Endothelial cell of umbilical vein (primary cell): ENCODE results near the gene TEKT5. TPM values are rescaled to one million over a fixed set of nuclear protein-coding genes. Genes with fewer than 3 reads are reported as not detected.

ENCODE experiments used
- BruUV-seq: library from RNA; stranded (reverse); fragments of 400-500 nt; replicated peaks from 2 replicates; lab custom pipeline; 2021; lab: Mats Ljungman, UMichigan
- CTCF ChIA-PET: fragments of 300-600, 350-600 bp; sonication (Branson Sonifier 250); formaldehyde crosslinking; loops from one replicate; lab custom pipeline; 2021; ENCODE audit warnings: antibody characterized with exemption, inconsistent platforms; lab: Charles Lee
- POLR2A ChIA-PET: fragments of 300-600, 350-600 bp; sonication (Branson Sonifier 250); formaldehyde crosslinking; loops from one replicate; lab custom pipeline; 2021; ENCODE audit warnings: antibody characterized with exemption, inconsistent platforms; lab: Charles Lee
- DNase-seq: peaks from one replicate; pipeline ENCODE4 v3.0.0-alpha.2; 2011; ENCODE audit warnings: low read depth, low spot score
- FAIRE-seq: peaks from 2 replicates; lab custom pipeline; 2011; peaks lifted over from hg19 to GRCh38; lab: Jason Lieb, UNC
- H2AFZ ChIP-seq: 2 replicates; pipeline ENCODE4 v1.6.0; 2012; ENCODE audit warnings: low read depth, low read length, control low read depth, inconsistent platforms
- H3K27ac ChIP-seq: 2 replicates; pipeline ENCODE4 v1.5.1; 2011; ENCODE audit warnings: low read depth, mild to moderate bottlenecking, control low read depth, low read length, moderate library complexity; ENCODE audit not compliant: insufficient read depth
- H3K27me3 ChIP-seq, 2 experiments: 2 replicates each; pipeline versions ENCODE4 v1.6.0 to v1.6.1; 2011; ENCODE audit warnings: low read length in 2 of 2, mixed read lengths in 1 of 2; ENCODE audit not compliant: control insufficient read depth in 2 of 2, insufficient read depth in 2 of 2
- H3K36me3 ChIP-seq, 2 experiments: 2 replicates in 1 of 2; 3 replicates in 1 of 2; pipeline ENCODE4 v1.5.1; 2011; ENCODE audit warnings: low read length in 2 of 2, mild to moderate bottlenecking in 1 of 2, moderate library complexity in 1 of 2; ENCODE audit not compliant: control insufficient read depth in 2 of 2, insufficient read depth in 2 of 2; ENCODE audit errors: extremely low read depth in 1 of 2
- H3K4me1 ChIP-seq: 3 replicates; pipeline ENCODE4 v1.5.1; 2011; ENCODE audit warnings: mild to moderate bottlenecking, low read length; ENCODE audit not compliant: control insufficient read depth, insufficient read depth; ENCODE audit errors: extremely low read depth
- H3K4me2 ChIP-seq: 2 replicates; pipeline ENCODE4 v1.6.1; 2011; ENCODE audit warnings: low read length, control low read depth, mixed read lengths; ENCODE audit not compliant: insufficient read depth
- H3K4me3 ChIP-seq, 3 experiments: fragments of 200-600 bp in 1 of 3; sonication (generic), shearing (Covaris generic) in 1 of 3; replicated peaks in 1 of 3; 2 replicates each; pipeline ENCODE4 v1.5.1; 2011 to 2016; ENCODE audit warnings: control low read depth in 3 of 3, low read length in 3 of 3, mild to moderate bottlenecking in 2 of 3, inconsistent platforms in 1 of 3, low read depth in 1 of 3, moderate library complexity in 1 of 3; ENCODE audit not compliant: insufficient read depth in 1 of 3
- H3K79me2 ChIP-seq: 2 replicates; pipeline ENCODE4 v1.6.0; 2012; ENCODE audit warnings: low read length, inconsistent platforms; ENCODE audit not compliant: control insufficient read depth, insufficient read depth
- H3K9ac ChIP-seq: replicated peaks from 2 replicates; pipeline ENCODE3; 2011; ENCODE audit warnings: low read length, control low read depth; ENCODE audit not compliant: insufficient read depth; ENCODE audit errors: extremely low read depth
- H3K9me1 ChIP-seq: replicated peaks from 3 replicates; pipeline ENCODE4 v1.6.0; 2011; ENCODE audit warnings: mild to moderate bottlenecking, low read length; ENCODE audit not compliant: control insufficient read depth, insufficient read depth; ENCODE audit errors: extremely low read depth
- H3K9me3 ChIP-seq: replicated peaks from 2 replicates; pipeline ENCODE4 v1.5.1; 2012; ENCODE audit warnings: low read length, inconsistent platforms; ENCODE audit not compliant: control insufficient read depth, insufficient read depth
- H4K20me1 ChIP-seq: replicated peaks from 2 replicates; pipeline ENCODE3; 2011; ENCODE audit warnings: mild to moderate bottlenecking, low read length; ENCODE audit not compliant: control insufficient read depth, insufficient read depth; ENCODE audit errors: extremely low read depth
- EZH2 ChIP-seq: IDR thresholded peaks from 2 replicates; pipeline ENCODE4 v1.6.1; 2012; ENCODE audit warnings: borderline replicate concordance, low read depth, mild to moderate bottlenecking, moderate library complexity, low read length, inconsistent platforms; ENCODE audit not compliant: severe bottlenecking
- FOS ChIP-seq: IDR thresholded peaks from 2 replicates; pipeline ENCODE4 v1.6.1; 2011; ENCODE audit warnings: mild to moderate bottlenecking, low read length, moderate library complexity, borderline replicate concordance; ENCODE audit not compliant: insufficient read depth
- GATA2 ChIP-seq: IDR thresholded peaks from 2 replicates; pipeline ENCODE4 v1.7.0; 2011; ENCODE audit warnings: low read depth, mild to moderate bottlenecking, moderate library complexity, mixed read lengths, low read length; ENCODE audit not compliant: insufficient read length, insufficient read depth
- JUN ChIP-seq: IDR thresholded peaks from 2 replicates; pipeline ENCODE4 v1.6.1; 2011; ENCODE audit warnings: borderline replicate concordance, low read depth; ENCODE audit not compliant: insufficient read length, insufficient read depth
- MYC ChIP-seq: IDR thresholded peaks from one replicate; pipeline ENCODE4 v1.6.1; 2011; ENCODE audit warnings: mild to moderate bottlenecking, low read depth, low read length
- POLR2A ChIP-seq: IDR thresholded peaks from 2 replicates; pipeline ENCODE4 v1.6.1; 2012; ENCODE audit warnings: low read depth, mild to moderate bottlenecking, control low read depth, low read length
- POLR2AphosphoS5 ChIP-seq: IDR thresholded peaks from 2 replicates; pipeline ENCODE4 v1.6.1; 2012; ENCODE audit warnings: low read depth, mild to moderate bottlenecking, control low read depth, low read length, moderate library complexity; ENCODE audit not compliant: insufficient read depth
- dilution Hi-C: fragments of 300-500 bp; cut with MboI; formaldehyde crosslinking; loops from one replicate; pipeline ENCODE4 v1.15.0; 2019; ENCODE audit warnings: low sequenced_read_pairs; ENCODE audit not compliant: extremely low pct_ligation_motif_present
- intact Hi-C: fragments of 100-400 bp; cut with micrococcal nuclease; formaldehyde crosslinking; loops from one replicate; pipeline ENCODE4 v1.10.0; 2022
- polyA plus RNA-seq, 4 experiments: library from polyadenylated mRNA; depleted of rRNA in 3 of 4; stranded (reverse) in 3 of 4; unstranded in 1 of 4; fragments of >200 nt; gene quantifications; 2 replicates each; pipeline versions ENCODE4 v1.2.1 to v1.2.3, GENCODE V29; 2011 to 2012; ENCODE audit warnings: missing spikeins in 1 of 4
- total RNA-seq: library from RNA; stranded (reverse); gene quantifications from 2 replicates; pipeline ENCODE4 v1.2.3, GENCODE V29; 2021
- TF ChIP-seq, protein P1 (sequence below): IDR thresholded peaks from 2 replicates; pipeline ENCODE4 v1.6.1; 2011; ENCODE audit not compliant: insufficient read depth, insufficient read length
- TF ChIP-seq, protein P2 (sequence below), 2 donors: IDR thresholded peaks; 1 replicate in 1 of 2; 2 replicates in 1 of 2; pipeline ENCODE4 v1.5.1; 2011; ENCODE audit warnings: low read length in 2 of 2, mild to moderate bottlenecking in 2 of 2, moderate library complexity in 2 of 2, control low read depth in 1 of 2, inconsistent platforms in 1 of 2, low read depth in 1 of 2; ENCODE audit not compliant: insufficient read depth in 1 of 2; ENCODE audit errors: extremely low read depth in 1 of 2

TEKT5 gene
- total and polyA plus RNA-seq, 2 donors (not counting 3 experiments of a cell fraction or from before 2014, with no cell fraction given) = not detected

DNA sequence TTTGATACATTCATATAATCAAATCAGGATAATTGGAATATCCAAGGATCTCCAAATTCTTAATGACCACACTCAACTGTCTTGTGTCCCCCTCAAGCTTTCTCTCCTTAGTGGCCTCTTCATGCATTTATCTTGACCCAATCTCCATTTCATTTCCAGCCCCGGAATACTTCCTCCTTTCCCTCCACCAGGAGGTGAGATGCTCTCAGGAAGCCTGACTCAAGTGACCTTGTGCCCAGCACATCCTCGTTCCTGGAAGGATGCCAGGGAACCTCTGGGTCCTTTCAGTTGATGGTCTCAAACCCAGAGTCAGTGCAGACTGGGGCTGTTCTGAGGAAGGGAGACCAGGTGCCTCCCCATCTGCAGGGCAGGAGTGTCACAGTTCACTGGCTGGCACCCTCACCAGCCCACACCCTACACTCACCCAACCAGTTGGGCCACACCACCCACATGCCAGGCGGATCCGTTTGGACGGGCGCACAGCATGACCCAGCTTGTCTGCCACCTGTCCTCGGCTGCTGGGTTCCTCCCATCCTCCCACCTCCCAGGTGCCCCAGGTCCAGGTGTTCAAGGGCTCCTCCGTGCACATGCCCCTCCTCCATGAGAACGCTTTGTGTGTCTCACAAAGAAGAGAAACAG is 100.3 kb downstream of the TEKT5 start:
- Histone ChIP-seq H3K36me3 (no peaks in the 10 kb centered on the region), H3K4me3 (no peak overlapping the region), H2AFZ (no peak overlapping the region), H3K9me3 (no peaks in the 10 kb centered on the region), H3K79me2 (no peaks in the 10 kb centered on the region), H3K27me3 (peaks cover 0 to 2% of the 10 kb centered on the region in 2 experiments), H3K9me1 (no peaks in the 10 kb centered on the region), H3K4me1 (no peaks in the 10 kb centered on the region), H3K27ac (no peak overlapping the region), H3K4me2 (no peak overlapping the region), H3K9ac (no peak overlapping the region), H4K20me1 (no peaks in the 10 kb centered on the region)
- intact Hi-C loops (no loop called here), dilution Hi-C loops (no loop called here)
- CTCF ChIA-PET = interaction anchor here (1.4 kb wide), 2 partner anchors 10 to 15 kb away, joined by 3 read pairs; no protein-coding TSS in a partner anchor
- DNase-seq = no peak
- FAIRE-seq = no peak
- POLR2A ChIA-PET = no interaction called here
- TF ChIP-seq GATA2 (peak; percentile 63), JUN (no peak)
- no TSS peak for BruUV-seq

DNA sequence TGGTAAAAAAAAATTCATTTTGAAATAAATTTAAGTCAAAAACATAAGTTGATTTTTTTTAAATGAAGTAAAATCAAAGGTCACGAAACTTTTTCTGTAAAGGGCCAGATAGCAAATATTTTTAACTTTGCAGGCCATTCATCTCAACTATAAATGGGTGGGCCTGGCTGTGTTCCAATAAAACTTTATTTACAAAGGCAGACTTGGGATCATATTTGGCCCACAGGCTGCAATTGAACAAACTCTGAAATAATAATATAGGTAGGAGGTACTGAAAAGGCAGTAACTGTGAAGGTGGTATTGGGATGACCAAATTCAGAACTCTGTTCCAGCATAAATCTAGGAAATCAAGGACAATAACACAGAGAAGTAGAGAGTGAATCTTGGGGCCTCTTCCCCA is 102.1 kb downstream of the TEKT5 start:
- dilution Hi-C loops = no loop called here
- FAIRE-seq (no peak), DNase-seq (no peak)
- TF ChIP-seq, protein P1, sequence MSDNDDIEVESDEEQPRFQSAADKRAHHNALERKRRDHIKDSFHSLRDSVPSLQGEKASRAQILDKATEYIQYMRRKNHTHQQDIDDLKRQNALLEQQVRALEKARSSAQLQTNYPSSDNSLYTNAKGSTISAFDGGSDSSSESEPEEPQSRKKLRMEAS = no peak
- TF ChIP-seq, protein P2, sequence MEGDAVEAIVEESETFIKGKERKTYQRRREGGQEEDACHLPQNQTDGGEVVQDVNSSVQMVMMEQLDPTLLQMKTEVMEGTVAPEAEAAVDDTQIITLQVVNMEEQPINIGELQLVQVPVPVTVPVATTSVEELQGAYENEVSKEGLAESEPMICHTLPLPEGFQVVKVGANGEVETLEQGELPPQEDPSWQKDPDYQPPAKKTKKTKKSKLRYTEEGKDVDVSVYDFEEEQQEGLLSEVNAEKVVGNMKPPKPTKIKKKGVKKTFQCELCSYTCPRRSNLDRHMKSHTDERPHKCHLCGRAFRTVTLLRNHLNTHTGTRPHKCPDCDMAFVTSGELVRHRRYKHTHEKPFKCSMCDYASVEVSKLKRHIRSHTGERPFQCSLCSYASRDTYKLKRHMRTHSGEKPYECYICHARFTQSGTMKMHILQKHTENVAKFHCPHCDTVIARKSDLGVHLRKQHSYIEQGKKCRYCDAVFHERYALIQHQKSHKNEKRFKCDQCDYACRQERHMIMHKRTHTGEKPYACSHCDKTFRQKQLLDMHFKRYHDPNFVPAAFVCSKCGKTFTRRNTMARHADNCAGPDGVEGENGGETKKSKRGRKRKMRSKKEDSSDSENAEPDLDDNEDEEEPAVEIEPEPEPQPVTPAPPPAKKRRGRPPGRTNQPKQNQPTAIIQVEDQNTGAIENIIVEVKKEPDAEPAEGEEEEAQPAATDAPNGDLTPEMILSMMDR (IDR thresholded peaks at IDR 0.05; ENCODE audit: extremely low read depth in 1 of 2, insufficient read depth in 1 of 2, low read depth in 1 of 2, low read length in 2 of 2) = no peak
- TF ChIP-seq FOS = no peak
- no peak for TF ChIP-seq GATA2
- no peak for TF ChIP-seq POLR2A
- TF ChIP-seq EZH2 = no peak
- TF ChIP-seq MYC = no peak
- TF ChIP-seq POLR2AphosphoS5 = no peak
- no peak for TF ChIP-seq JUN
- ChIA-PET POLR2A (no interaction called here), CTCF (interaction anchor here (1.2 kb wide), 1 partner anchor 13 kb away, joined by 4 read pairs; the partner anchor contains the start of gene EMP2)
- no peaks in the 10 kb centered on the region for H3K9me1 ChIP-seq
- BruUV-seq = no TSS peak
- H2AFZ ChIP-seq = no peak overlapping the region
- H3K79me2 ChIP-seq = no peaks in the 10 kb centered on the region
- no peak overlapping the region for H3K27ac ChIP-seq
- no peaks in the 10 kb centered on the region for H4K20me1 ChIP-seq
- H3K4me3 ChIP-seq = no peak overlapping the region
- no peaks in the 10 kb centered on the region for H3K27me3 ChIP-seq
- no peak overlapping the region for H3K4me2 ChIP-seq
- H3K4me1 ChIP-seq = no peaks in the 10 kb centered on the region
- no peak overlapping the region for H3K9ac ChIP-seq
- H3K36me3 ChIP-seq = no peaks in the 10 kb centered on the region
- intact Hi-C loops = no loop called here
- no peaks in the 10 kb centered on the region for H3K9me3 ChIP-seq
